Measurements from ENCODE around the gene DEFB124.
"Not testable (repeated sequence)": the region's sequence is repeated elsewhere in the genome, so short reads cannot be mapped to it uniquely, and the experiment has no call there.

DEFB124 gene

DNA sequence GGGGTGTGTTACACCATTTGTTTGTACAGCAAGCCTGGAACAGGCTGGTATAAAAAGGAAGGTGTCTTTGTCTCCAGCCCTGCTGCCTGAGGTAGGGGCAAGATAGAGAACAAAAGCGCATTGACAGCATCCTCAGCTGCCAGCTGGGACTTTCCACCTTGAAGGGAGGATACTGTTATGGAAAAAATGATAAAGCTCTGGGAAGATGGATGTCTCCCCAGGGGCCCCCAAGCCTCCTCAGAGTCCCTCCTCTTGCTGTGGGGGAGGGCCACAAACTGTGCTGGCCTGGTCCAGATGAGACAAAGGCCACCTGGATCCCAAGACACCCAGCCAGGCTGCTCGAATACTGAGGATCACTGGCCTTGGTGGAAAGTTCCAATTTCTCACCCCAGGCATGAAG is 13.2 kb upstream of the DEFB124 start:
- DNase-seq: peak in 1 of 3 experiments; percentile 20

- no peak for DNase-seq
Observed at GRCh38 chr20:31485450-31486339, 10.8 kb upstream of the DEFB124 start.

DNA sequence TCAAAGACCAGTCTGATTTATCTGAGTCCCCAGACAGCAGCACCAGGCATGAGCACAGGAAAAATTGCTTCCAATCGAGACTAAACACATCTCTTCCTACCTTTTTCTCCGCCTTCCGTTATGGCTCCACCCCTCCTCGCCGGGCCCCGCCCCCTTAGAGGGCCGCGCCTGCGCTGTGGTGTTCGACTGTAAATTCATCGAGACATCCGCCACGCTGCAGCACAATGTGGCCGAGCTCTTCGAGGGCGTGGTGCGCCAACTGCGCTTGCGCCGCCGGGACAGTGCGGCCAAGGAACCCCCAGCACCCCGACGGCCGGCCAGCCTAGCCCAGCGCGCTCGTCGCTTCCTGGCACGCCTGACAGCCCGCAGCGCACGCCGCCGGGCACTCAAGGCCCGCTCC is 9.1 kb upstream of the DEFB124 start:
- DNase-seq: peak in 1 of 3 experiments; percentile 29

DNA sequence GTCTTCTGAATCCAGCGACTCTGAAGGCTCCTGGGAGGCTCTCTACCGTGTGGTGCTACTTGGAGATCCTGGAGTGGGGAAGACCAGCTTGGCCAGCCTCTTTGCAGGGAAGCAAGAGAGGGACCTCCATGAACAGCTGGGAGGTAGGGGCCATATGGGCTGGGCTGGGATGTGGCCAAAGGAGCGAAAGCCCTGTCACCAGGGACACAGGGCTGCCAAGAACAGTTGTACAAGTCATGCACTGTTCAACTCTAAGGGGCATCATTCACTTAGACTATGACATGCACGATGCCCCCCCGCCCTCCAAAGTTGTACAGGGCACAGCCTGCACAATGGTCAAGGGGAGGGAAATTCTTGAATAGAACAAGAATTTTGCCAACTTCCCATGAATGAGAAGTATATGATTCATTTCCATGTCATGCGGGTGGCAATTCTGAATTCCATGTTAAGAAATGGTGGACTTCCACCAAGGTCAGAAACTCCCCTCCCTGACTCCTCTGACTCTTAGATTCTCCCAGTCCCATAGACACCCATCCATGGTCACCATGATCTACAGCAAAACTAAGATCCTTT is 1.8 kb upstream of the DEFB124 start:
- no peak for DNase-seq

DNA sequence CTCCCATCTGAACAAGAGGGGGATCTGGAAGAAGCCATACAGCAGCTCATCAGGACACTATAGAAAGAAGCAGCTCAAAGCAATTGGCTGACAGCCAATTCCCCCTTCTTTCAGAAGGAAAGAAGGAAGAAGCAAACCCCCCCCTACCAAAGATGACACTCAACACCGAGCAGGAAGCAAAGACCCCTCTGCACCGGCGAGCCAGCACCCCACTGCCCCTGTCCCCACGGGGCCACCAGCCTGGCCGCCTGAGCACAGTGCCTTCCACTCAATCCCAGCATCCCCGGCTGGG is 1.3 kb upstream of the DEFB124 start:
- DNase-seq: no peak

GRCh38 chr20:31475472-31476293 is 756 bp upstream of the DEFB124 start:
- DNase-seq: no peak

DNA sequence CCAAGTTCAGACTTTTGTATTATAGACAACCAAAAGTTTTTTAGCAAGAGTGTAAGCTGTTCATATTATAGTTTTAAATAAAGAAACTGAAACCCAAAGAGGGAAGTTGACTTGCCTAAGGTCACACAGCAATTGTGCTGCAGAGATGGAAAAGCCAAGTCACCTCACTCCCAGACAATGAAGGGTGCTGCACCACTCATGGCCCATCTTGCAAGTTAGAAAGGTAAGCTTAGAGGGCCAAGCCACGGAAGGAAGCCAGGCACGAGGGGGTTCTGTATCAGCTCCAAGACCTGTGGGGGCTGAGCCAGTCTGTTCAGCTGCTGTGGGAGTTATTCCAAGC is 860 bp downstream of the DEFB124 start:
- no peak for DNase-seq

GRCh38 chr20:31473331-31474096 is 1.4 kb downstream of the DEFB124 start:
- no peak for DNase-seq

DNA sequence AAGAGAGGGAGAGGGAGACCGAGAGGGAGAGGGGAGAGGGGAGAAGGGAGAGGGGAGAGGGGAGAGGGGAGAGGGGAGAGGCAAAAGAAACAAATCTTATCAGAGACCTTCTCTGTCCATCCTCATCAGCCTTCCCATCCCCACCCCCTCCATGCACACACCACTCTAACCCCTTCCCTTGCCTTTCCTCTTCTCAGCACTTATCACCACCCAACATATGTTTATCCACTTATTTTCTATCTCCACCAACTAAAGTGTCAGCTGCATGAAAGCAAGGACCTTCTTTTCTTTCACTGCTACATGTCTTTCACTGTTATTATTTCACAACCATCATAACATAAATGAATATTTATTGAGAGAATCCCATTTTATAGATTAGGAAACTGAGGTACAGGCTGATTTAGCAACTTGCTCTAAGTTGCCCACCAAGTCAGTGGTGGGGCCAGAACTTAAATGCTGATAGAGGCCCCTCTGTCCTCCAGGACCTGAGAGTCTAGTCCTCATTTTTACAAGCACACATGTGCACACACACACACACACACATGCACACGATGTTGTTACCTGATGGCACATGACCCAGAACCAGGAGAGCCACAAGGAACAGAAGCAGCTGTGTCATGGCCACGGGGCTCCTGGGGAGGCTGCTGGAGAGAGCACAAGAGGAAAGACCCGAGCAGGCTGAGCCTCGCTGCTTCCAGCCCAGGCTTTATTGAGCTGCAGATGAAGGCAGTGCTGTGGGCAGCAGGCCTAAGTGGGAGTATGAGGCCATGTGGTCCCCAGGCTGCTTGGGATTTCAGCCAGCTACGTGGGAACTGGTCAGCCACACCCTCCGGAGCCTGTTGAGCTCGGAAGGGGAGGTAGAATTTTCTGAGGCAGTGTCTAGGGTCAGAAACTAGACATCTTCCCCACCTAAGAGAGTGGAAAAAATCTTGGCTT is 2.3 kb downstream of the DEFB124 start:
- no peak for DNase-seq

DNA sequence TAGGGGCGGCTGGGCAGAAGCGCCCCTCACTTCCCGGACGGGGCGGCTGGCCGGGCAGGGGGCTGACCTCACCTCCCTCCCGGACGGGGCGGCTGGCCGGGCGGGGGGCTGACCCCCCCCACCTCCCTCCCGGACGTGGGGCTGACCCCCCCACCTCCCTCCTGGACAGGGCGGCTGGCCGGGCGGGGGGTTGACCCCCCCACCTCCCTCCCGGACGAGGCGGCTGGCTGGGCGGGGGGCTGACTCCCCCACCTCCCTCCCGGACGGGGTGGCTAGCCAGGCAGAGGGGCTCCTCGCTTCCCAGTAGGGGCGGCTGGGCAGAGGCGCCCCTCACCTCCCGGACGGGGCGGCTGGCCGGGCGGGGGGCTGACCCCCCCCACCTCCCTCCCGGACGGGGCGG is 4.0 kb downstream of the DEFB124 start:
- DNase-seq: not testable (repeated sequence)

DNA sequence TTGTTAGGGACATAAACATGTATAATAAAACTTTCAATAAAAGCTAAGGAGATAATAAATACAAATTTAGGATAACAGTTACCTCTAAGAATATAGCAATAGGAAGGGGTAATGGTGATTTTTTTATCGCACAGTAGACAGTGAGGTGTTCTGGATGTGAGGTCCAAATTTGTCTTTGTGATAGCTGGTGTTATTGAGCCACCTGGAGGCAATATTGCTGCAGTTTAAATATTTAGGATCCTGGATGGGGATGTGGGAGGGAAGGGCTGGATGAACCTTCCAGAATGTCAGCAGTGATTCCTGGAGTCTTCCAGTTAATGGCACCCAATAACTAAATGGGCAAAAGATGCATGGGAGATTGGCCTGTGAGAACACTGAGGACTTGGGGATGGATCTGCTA is 20.6 kb downstream of the DEFB124 start:
- no peak for DNase-seq

GRCh38 chr20:31452575-31452974 is 22.4 kb downstream of the DEFB124 start:
- no peak for DNase-seq

DNA sequence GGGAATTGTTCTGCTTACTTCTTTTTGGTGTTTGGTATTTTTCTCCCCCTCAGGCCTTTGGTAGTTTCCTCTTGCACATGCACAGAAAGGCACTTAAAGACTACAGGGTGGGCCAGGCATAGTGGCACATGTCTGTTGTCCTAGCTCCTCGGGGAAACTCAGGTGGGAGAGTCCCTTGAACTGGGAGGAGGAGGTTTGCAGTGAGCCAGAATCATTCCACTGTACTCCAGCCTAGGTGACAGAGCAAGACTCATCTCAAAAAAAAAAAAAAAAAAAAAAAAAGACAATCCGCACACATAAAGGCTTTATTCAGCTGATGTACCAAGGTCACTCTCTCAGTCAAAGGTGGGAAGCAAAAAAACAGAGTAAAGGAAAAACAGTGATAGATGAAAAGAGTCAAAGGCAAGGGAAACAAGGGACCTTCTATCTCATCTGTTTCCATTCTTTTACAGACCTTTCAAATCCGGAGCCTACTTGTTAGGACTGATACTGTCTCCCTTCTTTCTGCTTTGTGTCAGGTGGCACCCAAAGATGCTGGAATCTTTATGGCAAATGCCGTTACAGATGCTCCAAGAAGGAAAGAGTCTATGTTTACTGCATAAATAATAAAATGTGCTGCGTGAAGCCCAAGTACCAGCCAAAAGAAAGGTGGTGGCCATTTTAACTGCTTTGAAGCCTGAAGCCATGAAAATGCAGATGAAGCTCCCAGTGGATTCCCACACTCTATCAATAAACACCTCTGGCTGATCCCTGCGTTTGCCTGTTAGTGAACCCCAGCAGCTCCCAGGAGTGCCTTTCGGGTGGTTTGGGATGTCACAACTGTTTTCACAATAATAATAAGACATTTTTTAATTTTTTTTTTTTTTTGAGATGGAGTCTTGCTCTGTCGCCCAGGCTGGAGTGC is 25.2 kb downstream of the DEFB124 start:
- DNase-seq: no peak

DNA sequence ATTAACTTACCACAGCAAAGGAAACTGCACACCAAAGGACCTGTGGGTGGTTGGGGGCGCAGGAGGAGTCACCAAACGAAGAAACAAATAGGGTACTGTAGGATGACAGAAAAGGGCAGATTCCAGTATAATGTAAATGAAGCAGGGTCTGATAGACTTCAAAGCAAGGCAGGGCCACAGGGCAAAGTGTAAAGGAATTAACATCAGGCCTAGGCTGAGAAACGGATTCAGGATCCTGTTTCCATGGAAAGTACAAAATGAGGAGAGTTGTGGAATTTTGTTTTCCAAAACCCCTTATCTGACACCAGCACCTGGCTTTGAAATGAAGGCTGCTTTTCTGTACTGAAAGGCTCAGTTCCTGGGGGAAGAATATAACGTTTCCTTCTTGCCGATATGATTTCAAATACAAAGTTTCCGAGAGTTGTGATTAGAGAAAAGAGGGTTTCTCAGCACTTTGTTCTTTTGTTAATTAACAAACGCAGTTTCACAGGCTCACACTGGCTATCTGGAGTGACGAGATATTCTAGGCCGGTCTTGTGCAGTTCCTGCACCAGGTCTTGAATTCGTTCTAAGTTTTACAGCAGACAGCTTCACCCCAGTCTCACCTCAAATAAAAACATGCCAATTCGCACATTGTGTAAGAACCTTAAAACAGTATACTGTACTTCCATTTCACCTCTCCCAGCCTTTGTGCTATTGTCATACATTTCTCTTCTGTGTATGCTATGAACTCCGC is 28.7 kb downstream of the DEFB124 start:
- DNase-seq: no peak

DNA sequence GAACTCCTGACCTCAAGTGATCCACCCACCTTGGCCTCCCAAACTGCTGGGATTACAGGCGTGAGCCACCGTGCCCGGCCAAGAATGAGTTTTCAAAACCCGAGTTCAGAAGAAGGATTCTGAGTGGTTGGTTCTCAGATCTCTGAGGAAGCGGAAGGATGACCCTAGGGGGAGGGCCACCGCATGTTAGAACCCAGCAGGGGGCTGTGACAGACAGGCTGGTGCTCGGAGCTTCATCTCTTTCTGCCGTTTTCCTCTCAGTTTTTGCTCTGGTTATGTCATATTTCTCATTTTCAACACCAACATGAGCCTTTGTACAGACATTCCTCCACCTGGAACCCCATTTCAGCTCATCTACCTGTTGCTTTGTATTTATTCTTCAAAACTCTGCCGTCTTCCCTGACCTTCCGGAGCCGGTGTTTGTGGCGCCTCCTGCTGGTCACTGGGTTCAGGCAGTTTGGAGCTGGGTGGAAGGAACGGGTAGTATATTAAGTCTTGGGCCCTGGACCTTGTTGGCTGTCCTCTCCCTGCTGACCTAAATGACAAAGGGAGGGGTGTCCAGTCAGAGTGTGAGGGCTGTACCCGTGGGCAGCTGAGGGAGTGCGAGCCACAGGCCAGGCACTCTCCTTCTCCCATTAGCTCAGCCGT is 34.8 kb downstream of the DEFB124 start, which contains the start of gene DEFB123:
Gene DEFB123 (plus strand): TSS at position 621 of the 648 bp plus-strand sequence. CDS start 67 bp downstream, outside the sequence.
- DNase-seq: no peak

- DNase-seq: no peak
Observed at GRCh38 chr20:31430568-31431115, 44.3 kb downstream of the DEFB124 start.

DNA sequence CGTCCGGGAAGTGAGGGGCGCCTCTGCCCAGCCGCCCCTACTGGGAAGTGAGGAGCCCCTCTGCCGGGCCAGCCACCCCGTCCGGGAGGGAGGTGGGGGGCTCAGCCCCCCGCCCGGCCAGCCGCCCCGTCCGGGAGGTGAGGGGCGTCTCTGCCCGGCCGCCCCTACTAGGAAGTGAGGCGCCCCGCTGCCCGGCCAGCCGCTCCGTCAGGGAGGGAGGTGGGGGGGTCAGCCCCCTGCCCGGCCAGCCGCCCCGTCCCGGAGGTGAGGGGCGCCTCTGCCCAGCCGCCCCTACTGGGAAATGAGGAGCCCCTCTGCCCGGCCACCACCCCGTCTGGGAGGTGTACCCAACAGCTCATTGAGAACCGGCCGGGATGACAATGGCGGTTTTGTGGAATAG is 47.4 kb downstream of the DEFB124 start:
- DNase-seq: not testable (repeated sequence)

- not testable (repeated sequence) for DNase-seq
Observed at GRCh38 chr20:31426891-31427551, 47.9 kb downstream of the DEFB124 start.

DNA sequence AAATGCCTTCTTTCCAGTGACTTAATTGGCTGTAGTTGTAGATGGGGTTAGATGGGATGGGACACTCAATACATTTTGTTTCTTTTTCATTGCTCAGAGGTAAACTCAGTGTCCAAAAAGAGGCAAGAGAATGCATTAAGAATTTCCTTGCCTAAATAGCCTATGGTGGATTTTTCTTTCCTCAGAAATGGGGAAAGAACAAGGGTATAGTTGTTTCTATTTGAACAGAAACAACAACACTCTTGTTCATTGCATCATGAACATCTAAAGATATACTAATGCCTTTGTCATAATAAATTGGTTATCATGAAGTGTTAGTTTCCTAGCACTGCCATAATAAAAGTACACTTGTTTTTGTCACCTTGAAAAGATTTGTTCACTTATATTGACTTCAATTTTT is 49.1 kb downstream of the DEFB124 start:
- DNase-seq: no peak

All from NCI-H1417 (cell line).